H54 (cell line): ENCODE results near the gene ACSF3.

Experiments used
- DNase-seq: peaks from one replicate; pipeline ENCODE4 v3.0.0; 2011; ENCODE audit warnings: low spot score, mixed read lengths; ENCODE audit not compliant: insufficient read length
- FAIRE-seq: peaks from 3 replicates; lab custom pipeline; 2011; peaks lifted over from hg19 to GRCh38; lab: Jason Lieb, UNC
- POLR2A ChIP-seq: IDR thresholded peaks from 2 replicates; pipeline ENCODE4 v1.6.1; 2011; ENCODE audit warnings: low read depth, mild to moderate bottlenecking, low read length

ACSF3 gene

GRCh38 chr16:89194340-89195311 is 101.0 kb downstream of the ACSF3 start:
- no peak for TF ChIP-seq POLR2A
- FAIRE-seq (no peak), DNase-seq (no peak)

GRCh38 chr16:89195521-89196171 is 102.0 kb downstream of the ACSF3 start:
- DNase-seq (no peak), FAIRE-seq (no peak)
- TF ChIP-seq POLR2A, result no peak

GRCh38 chr16:89197033-89197632 is 103.5 kb downstream of the ACSF3 start:
- FAIRE-seq (no peak), DNase-seq (no peak)
- no peak for TF ChIP-seq POLR2A

GRCh38 chr16:89197633-89198416 is 104.2 kb downstream of the ACSF3 start:
- FAIRE-seq (no peak), DNase-seq (no peak)
- no peak for TF ChIP-seq POLR2A

- no peak for TF ChIP-seq POLR2A
- no peak for DNase-seq
- no peak for FAIRE-seq
Measured at GRCh38 chr16:89198417-89199240, 105.0 kb downstream of the ACSF3 start.

- FAIRE-seq (no peak), DNase-seq (no peak)
- no peak for TF ChIP-seq POLR2A
Measured at GRCh38 chr16:89199241-89200123, 105.8 kb downstream of the ACSF3 start.

GRCh38 chr16:89200124-89200849 is 106.6 kb downstream of the ACSF3 start, which contains the start of gene SLC22A31:
SLC22A31 (minus strand) TSS chr16:89200537; CDS start chr16:89200501, 36 bp downstream.
- DNase-seq (no peak), FAIRE-seq (no peak)
- TF ChIP-seq POLR2A, result no peak

- no peak for TF ChIP-seq POLR2A
- no peak for FAIRE-seq
- DNase-seq, result no peak
Measured at GRCh38 chr16:89200850-89201411, 107.3 kb downstream of the ACSF3 start.

- FAIRE-seq, result no peak
Measured at GRCh38 chr16:89201439-89202377, 108.1 kb downstream of the ACSF3 start.

More at GRCh38 chr16:89201439-89202377, 108.1 kb downstream of the ACSF3 start:
- DNase-seq, result no peak
- TF ChIP-seq POLR2A, result no peak
